SK-N-SH treated with all-trans-retinoic acid at 6 μM for 48 hours (cell line): ENCODE data around the gene MKRN2OS.

Experiments
- ATAC-seq: fragments of 200-7000 bp; cut with Tn5 transposase; 3 replicates; pipeline ENCODE4 v1.9.1; 2020; ENCODE audit warnings: mild to moderate bottlenecking, moderate library complexity
- BACH2 ChIP-seq: fragments of 250-450 bp; sonication (Bioruptor Pico); IDR thresholded peaks from 2 replicates; pipeline ENCODE4 v1.9.0; 2021; ENCODE audit warnings: mild to moderate bottlenecking, borderline replicate concordance
- CSDC2 ChIP-seq: fragments of 250-450 bp; sonication (Bioruptor Pico); IDR thresholded peaks from 2 replicates; pipeline ENCODE4 v1.5.0; 2020; ENCODE audit warnings: mild to moderate bottlenecking, moderate library complexity
- ESRRG ChIP-seq: fragments of 250-450 bp; sonication (Bioruptor Pico); IDR thresholded peaks from 2 replicates; pipeline ENCODE4 v1.6.1; 2021; ENCODE audit warnings: mild to moderate bottlenecking
- GLIS3 ChIP-seq: fragments of 250-450 bp; sonication (Bioruptor Pico); IDR thresholded peaks from 2 replicates; pipeline ENCODE4 v1.5.0; 2020; ENCODE audit warnings: mild to moderate bottlenecking, moderate library complexity
- OSR1 ChIP-seq: fragments of 250-450 bp; sonication (Bioruptor Pico); IDR thresholded peaks from 2 replicates; pipeline ENCODE4 v1.8.0; 2022; ENCODE audit warnings: moderate library complexity, mild to moderate bottlenecking, inconsistent platforms
- RARB ChIP-seq: fragments of 250-450 bp; sonication (Bioruptor Pico); IDR thresholded peaks from 2 replicates; pipeline ENCODE4 v1.8.0; 2021; ENCODE audit warnings: mild to moderate bottlenecking, moderate library complexity
- SNAI2 ChIP-seq: fragments of 250-450 bp; sonication (Bioruptor Pico); IDR thresholded peaks from 2 replicates; pipeline ENCODE4 v1.5.0; 2020; ENCODE audit warnings: mild to moderate bottlenecking, moderate library complexity
- TOX ChIP-seq: fragments of 250-450 bp; sonication (Bioruptor Pico); IDR thresholded peaks from 2 replicates; pipeline ENCODE4 v1.8.0; 2021; ENCODE audit warnings: mild to moderate bottlenecking, moderate library complexity, borderline replicate concordance
- ZC3H10 ChIP-seq: fragments of 250-450 bp; sonication (Bioruptor Pico); IDR thresholded peaks from 2 replicates; pipeline ENCODE4 v1.5.1; 2021; ENCODE audit warnings: mild to moderate bottlenecking, moderate library complexity
- ZFP3 ChIP-seq: fragments of 250-450 bp; sonication (Bioruptor Pico); IDR thresholded peaks from 2 replicates; pipeline ENCODE4 v1.5.0; 2020; ENCODE audit warnings: mild to moderate bottlenecking, moderate library complexity
- ZFP30 ChIP-seq: fragments of 450-650 bp; formaldehyde crosslinking; IDR thresholded peaks from 2 replicates; pipeline ENCODE4 v1.5.0; 2022; ENCODE audit warnings: mild to moderate bottlenecking, moderate library complexity
- ZNF565 ChIP-seq: fragments of 450-650 bp; formaldehyde crosslinking; conservative IDR thresholded peaks from 2 replicates; pipeline ENCODE4 v1.5.0; 2020; ENCODE audit warnings: low read depth, mild to moderate bottlenecking, moderate library complexity
- ZNF70 ChIP-seq: fragments of 450-650 bp; formaldehyde crosslinking; IDR thresholded peaks from 2 replicates; pipeline ENCODE4 v1.5.0; 2020; ENCODE audit warnings: mild to moderate bottlenecking, moderate library complexity
- TF ChIP-seq, protein P1 (sequence below): fragments of 250-450 bp; sonication (Bioruptor Pico); IDR thresholded peaks from 2 replicates; pipeline ENCODE4 v1.5.1; 2021; ENCODE audit warnings: mild to moderate bottlenecking, moderate library complexity
- TF ChIP-seq, protein P2 (sequence below): fragments of 250-450 bp; sonication (Bioruptor Pico); IDR thresholded peaks from 2 replicates; pipeline ENCODE4 v1.5.0; 2020; ENCODE audit warnings: mild to moderate bottlenecking, moderate library complexity
- TF ChIP-seq, protein P3 (sequence below): fragments of 250-450 bp; sonication (Bioruptor Pico); IDR thresholded peaks from 2 replicates; pipeline ENCODE4 v1.8.0; 2021; ENCODE audit warnings: low read depth, mild to moderate bottlenecking, moderate library complexity, borderline replicate concordance
- TF ChIP-seq, protein P4 (sequence below): fragments of 250-450 bp; sonication (Bioruptor Pico); IDR thresholded peaks from 2 replicates; pipeline ENCODE4 v1.8.0; 2020; ENCODE audit warnings: mild to moderate bottlenecking, moderate library complexity, borderline replicate concordance
- TF ChIP-seq, protein P5 (sequence below): fragments of 250-450 bp; sonication (Bioruptor Pico); IDR thresholded peaks from 2 replicates; pipeline ENCODE4 v1.5.1; 2020; ENCODE audit warnings: low read depth, mild to moderate bottlenecking, moderate library complexity

MKRN2OS gene, protein sequence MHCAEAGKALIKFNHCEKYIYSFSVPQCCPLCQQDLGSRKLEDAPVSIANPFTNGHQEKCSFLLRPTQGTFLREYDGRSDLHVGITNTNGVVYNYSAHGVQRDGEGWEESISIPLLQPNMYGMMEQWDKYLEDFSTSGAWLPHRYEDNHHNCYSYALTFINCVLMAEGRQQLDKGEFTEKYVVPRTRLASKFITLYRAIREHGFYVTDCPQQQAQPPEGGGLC

DNA sequence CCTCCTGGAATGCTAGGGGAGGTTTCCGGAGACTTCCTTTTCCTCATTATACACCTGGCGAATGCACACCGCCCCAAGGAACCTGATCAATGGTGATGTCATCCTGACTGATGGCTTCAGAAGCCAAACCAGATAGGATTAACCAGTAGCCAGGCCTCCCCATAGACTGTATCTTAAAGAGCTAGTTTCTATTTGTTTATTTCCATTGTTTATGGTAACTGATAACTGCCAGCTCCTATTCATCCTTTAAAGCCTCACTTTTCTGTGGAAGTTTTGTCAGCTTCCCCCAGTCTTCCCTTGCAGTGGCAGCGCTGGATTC, at the start of gene MKRN2OS:
MKRN2OS (minus strand) TSS at position 27 of the 319 bp plus-strand sequence. CDS start 35 bp downstream, outside the sequence.
- peak; percentile 90 for TF ChIP-seq ZFP3
- TF ChIP-seq, protein P1, sequence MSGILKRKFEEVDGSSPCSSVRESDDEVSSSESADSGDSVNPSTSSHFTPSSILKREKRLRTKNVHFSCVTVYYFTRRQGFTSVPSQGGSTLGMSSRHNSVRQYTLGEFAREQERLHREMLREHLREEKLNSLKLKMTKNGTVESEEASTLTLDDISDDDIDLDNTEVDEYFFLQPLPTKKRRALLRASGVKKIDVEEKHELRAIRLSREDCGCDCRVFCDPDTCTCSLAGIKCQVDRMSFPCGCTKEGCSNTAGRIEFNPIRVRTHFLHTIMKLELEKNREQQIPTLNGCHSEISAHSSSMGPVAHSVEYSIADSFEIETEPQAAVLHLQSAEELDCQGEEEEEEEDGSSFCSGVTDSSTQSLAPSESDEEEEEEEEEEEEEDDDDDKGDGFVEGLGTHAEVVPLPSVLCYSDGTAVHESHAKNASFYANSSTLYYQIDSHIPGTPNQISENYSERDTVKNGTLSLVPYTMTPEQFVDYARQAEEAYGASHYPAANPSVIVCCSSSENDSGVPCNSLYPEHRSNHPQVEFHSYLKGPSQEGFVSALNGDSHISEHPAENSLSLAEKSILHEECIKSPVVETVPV (CRISPR knock-in tag): no peak
- no peak for TF ChIP-seq ZFP30 (CRISPR knock-in tag)
- TF ChIP-seq, protein P2, sequence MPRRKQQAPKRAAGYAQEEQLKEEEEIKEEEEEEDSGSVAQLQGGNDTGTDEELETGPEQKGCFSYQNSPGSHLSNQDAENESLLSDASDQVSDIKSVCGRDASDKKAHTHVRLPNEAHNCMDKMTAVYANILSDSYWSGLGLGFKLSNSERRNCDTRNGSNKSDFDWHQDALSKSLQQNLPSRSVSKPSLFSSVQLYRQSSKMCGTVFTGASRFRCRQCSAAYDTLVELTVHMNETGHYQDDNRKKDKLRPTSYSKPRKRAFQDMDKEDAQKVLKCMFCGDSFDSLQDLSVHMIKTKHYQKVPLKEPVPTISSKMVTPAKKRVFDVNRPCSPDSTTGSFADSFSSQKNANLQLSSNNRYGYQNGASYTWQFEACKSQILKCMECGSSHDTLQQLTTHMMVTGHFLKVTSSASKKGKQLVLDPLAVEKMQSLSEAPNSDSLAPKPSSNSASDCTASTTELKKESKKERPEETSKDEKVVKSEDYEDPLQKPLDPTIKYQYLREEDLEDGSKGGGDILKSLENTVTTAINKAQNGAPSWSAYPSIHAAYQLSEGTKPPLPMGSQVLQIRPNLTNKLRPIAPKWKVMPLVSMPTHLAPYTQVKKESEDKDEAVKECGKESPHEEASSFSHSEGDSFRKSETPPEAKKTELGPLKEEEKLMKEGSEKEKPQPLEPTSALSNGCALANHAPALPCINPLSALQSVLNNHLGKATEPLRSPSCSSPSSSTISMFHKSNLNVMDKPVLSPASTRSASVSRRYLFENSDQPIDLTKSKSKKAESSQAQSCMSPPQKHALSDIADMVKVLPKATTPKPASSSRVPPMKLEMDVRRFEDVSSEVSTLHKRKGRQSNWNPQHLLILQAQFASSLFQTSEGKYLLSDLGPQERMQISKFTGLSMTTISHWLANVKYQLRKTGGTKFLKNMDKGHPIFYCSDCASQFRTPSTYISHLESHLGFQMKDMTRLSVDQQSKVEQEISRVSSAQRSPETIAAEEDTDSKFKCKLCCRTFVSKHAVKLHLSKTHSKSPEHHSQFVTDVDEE: no peak
- TF ChIP-seq, protein P3, sequence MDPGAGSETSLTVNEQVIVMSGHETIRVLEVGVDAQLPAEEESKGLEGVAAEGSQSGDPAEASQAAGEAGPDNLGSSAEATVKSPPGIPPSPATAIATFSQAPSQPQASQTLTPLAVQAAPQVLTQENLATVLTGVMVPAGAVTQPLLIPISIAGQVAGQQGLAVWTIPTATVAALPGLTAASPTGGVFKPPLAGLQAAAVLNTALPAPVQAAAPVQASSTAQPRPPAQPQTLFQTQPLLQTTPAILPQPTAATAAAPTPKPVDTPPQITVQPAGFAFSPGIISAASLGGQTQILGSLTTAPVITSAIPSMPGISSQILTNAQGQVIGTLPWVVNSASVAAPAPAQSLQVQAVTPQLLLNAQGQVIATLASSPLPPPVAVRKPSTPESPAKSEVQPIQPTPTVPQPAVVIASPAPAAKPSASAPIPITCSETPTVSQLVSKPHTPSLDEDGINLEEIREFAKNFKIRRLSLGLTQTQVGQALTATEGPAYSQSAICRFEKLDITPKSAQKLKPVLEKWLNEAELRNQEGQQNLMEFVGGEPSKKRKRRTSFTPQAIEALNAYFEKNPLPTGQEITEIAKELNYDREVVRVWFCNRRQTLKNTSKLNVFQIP (CRISPR knock-in tag): no peak
- no peak for TF ChIP-seq ZNF70 (CRISPR knock-in tag)
- TF ChIP-seq ZNF565: no peak
- no peak for TF ChIP-seq OSR1 (CRISPR knock-in tag)
- peak; percentile 45; the same call in 2 of the 3 replicates for ATAC-seq

DNA sequence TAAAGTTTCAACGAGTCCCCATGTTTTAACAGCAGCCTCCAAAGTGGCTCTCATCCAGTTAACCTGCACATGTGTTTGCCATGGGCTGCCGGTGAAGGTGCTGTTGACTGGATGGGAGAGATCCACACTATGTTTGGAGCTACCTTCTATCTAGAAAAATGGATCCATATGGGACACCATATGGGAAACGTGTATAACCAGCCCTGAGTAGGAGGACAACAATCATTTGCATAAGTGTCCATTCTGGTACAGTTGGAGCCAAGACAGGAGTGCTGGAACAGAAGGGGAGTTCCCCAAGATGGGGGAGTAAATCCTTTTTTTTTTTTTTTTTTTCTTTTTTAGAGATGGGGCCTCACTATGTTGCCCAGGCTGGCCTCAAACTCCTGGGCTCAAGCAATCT, 48.2 kb upstream of the MKRN2OS start:
- no peak for ATAC-seq
- TF ChIP-seq ESRRG (no peak), BACH2 (CRISPR knock-in tag) (no peak), GLIS3 (CRISPR knock-in tag) (no peak), SNAI2 (CRISPR knock-in tag) (no peak)
- TF ChIP-seq, protein P1 (CRISPR knock-in tag): no peak
- TF ChIP-seq, protein P4, sequence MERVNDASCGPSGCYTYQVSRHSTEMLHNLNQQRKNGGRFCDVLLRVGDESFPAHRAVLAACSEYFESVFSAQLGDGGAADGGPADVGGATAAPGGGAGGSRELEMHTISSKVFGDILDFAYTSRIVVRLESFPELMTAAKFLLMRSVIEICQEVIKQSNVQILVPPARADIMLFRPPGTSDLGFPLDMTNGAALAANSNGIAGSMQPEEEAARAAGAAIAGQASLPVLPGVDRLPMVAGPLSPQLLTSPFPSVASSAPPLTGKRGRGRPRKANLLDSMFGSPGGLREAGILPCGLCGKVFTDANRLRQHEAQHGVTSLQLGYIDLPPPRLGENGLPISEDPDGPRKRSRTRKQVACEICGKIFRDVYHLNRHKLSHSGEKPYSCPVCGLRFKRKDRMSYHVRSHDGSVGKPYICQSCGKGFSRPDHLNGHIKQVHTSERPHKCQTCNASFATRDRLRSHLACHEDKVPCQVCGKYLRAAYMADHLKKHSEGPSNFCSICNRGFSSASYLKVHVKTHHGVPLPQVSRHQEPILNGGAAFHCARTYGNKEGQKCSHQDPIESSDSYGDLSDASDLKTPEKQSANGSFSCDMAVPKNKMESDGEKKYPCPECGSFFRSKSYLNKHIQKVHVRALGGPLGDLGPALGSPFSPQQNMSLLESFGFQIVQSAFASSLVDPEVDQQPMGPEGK (CRISPR knock-in tag): no peak
- TF ChIP-seq, protein P5, sequence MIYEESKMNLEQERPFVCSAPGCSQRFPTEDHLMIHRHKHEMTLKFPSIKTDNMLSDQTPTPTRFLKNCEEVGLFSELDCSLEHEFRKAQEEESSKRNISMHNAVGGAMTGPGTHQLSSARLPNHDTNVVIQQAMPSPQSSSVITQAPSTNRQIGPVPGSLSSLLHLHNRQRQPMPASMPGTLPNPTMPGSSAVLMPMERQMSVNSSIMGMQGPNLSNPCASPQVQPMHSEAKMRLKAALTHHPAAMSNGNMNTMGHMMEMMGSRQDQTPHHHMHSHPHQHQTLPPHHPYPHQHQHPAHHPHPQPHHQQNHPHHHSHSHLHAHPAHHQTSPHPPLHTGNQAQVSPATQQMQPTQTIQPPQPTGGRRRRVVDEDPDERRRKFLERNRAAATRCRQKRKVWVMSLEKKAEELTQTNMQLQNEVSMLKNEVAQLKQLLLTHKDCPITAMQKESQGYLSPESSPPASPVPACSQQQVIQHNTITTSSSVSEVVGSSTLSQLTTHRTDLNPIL (CRISPR knock-in tag): no peak

DNA sequence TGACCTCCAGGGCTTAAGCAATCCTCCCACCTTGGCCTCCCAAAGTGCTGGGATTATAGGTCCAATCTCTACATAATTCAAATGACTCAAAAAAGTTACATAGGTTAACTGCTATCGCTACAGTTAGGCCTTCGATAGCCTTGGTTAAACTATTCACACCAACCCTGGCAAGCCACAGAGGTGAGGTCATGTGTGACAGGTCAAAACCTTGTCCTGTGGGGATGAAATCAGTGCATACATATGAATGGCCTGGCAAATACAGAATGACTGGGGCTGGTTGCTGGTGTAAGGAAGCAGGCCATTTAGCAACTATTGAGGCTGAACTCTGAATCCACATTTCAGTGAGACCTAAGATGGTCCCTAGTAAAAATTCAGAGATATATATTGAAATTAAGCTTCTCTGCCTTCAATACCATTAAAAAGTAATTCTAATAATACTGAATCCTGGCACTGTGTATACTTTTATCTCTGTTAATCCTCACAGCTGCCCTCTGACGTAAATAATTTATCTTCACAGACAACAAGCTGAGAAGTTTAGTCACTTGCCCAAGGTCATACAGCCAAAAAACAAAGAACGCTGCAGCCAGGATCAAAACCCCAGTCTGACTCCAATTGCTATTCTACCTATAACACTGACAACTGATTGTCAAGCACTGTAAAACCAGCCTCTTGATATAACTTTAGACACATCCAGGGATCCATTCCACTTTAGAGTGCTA, 46.9 kb upstream of the MKRN2OS start:
- no peak for ATAC-seq
- TF ChIP-seq TOX (CRISPR knock-in tag): no peak
- TF ChIP-seq OSR1 (CRISPR knock-in tag): no peak
- TF ChIP-seq, protein P1 (CRISPR knock-in tag): no peak
- TF ChIP-seq CSDC2 (CRISPR knock-in tag): no peak
- TF ChIP-seq, protein P2: no peak
- TF ChIP-seq SNAI2 (CRISPR knock-in tag): no peak
- no peak for TF ChIP-seq GLIS3 (CRISPR knock-in tag)
- no peak for TF ChIP-seq ZFP30 (CRISPR knock-in tag)
- no peak for TF ChIP-seq RARB (CRISPR knock-in tag)
- TF ChIP-seq, protein P4 (CRISPR knock-in tag): no peak
- no peak for TF ChIP-seq ZC3H10 (CRISPR knock-in tag)
- TF ChIP-seq ZNF70 (CRISPR knock-in tag): no peak
